NCI-H2081 (cell line): Measurements from ENCODE around the gene FBXL14.
A peak's percentile ranks its signal among the peaks of the same experiment; 100 is the strongest.

Experiments used
- DNase-seq, 2 experiments: peaks; one replicate each; lab custom pipeline; 2025; lab: John Stamatoyannopoulos, UW

Gene FBXL14, protein sequence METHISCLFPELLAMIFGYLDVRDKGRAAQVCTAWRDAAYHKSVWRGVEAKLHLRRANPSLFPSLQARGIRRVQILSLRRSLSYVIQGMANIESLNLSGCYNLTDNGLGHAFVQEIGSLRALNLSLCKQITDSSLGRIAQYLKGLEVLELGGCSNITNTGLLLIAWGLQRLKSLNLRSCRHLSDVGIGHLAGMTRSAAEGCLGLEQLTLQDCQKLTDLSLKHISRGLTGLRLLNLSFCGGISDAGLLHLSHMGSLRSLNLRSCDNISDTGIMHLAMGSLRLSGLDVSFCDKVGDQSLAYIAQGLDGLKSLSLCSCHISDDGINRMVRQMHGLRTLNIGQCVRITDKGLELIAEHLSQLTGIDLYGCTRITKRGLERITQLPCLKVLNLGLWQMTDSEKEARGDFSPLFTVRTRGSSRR

DNA sequence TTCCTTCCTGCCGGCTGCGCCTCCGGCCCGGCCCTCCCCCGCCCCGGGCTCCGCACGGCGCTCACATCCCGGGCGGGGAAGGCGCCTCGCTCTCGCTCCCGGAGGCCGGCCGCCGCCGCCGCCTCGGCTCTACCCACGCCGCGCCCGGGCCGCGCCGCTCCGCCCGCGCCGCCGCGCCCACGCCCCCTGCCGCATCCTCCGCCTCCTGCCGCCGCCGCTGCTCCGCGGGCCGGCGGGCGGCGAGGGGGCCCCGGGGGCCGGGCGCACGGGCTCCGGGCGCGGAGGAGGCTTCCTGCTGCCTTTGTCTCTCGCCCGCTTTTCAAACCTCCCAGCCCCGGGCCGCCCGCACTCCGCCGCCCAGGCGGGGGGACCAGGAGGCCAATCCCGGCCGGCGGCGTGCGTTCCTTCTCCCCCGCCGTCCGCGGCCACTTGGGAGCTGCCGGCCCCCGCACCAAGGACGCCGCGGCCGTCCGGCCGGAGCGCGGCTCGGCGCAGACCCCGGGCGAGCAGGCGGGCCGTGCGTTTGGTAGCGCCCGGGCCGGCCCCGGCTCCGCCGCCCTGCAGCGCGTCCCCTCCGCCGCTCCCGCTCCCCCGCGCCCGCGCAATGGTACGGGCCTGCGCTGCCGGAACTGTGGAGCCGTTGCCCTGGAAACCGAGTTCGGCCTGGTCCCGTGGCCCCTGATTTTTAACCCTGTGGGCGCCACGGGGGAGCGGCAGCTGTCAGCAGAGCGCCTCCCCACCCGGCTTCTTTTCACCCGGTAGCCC lies at the start of gene FBXL14:
Gene FBXL14, minus strand, starts transcription at position 321 of the 765 bp plus-strand sequence. CDS start 515 bp downstream, outside the sequence.
- DNase-seq: peak; percentile 86 to 95

DNA sequence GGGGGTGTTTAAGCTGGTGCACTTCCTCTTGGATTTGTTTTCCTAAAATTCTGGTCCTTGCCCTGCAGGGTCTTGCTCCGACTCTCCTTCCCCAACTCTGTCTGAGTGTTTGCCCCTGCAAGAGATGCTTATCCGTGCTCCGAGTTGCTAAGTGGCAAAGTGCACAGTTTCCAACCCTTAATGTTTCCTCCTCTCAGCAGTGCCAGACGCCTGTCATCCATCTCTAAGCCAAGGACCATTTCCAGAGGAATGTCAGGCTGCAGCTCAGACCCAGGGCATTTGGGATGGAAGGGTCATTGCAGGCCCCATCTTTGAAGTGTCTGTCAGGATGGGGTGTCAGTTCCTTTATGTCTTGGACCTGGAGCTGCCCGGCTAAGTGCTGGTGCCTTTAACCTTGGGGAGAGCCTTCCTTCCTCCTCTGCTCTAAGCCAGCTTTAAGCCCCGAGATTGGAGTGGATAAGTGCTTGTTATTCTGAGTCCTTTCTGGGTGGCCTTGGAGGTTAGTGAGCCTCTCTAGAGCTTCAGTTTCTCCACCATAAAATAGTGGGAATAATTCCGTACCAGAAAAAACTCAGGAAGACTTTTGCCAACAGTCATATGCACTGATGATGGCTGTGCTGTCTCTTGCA lies 49.6 kb upstream of the FBXL14 start:
- no peak for DNase-seq

DNA sequence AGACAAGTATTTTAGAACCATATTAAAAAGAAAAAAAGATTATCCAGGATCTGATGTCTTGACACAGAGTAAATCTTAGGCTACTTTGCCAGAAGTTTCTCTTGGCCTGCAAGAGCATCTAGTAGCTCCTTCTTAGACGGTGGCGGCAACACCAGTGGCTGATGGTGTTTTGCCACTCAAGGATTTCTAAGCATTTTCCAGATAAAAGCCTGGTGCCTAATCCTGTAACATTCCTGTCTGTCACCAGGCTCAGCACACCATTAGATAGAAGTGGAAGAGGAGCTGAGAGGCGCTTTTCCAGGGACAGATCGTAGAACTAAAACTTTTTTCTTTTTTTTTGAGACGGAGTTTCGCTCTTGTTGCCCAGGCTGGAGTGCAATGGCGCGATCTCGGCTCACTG lies 48.7 kb upstream of the FBXL14 start:
- DNase-seq: no peak

DNA sequence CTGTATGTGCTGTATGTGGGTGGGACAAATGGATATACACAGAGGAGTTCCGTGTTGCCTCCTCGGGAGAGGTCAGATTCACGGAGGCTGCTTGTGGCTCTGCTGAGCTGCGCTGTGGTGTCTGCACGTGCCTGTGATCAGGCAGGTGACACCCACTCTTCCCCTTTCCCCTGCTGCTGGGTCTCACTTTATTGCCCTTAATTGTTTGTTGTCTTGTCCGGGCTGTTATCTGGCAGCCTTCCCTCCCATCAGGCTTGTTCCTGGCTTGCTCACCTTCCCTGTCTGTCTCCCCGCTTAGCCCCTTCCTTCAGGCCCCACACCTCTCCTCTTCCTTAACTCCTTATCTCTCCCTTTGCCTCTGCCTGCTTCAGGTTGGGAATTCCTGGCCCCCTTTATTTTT lies 48.1 kb upstream of the FBXL14 start:
- peak; percentile 20 to 64 for DNase-seq

DNA sequence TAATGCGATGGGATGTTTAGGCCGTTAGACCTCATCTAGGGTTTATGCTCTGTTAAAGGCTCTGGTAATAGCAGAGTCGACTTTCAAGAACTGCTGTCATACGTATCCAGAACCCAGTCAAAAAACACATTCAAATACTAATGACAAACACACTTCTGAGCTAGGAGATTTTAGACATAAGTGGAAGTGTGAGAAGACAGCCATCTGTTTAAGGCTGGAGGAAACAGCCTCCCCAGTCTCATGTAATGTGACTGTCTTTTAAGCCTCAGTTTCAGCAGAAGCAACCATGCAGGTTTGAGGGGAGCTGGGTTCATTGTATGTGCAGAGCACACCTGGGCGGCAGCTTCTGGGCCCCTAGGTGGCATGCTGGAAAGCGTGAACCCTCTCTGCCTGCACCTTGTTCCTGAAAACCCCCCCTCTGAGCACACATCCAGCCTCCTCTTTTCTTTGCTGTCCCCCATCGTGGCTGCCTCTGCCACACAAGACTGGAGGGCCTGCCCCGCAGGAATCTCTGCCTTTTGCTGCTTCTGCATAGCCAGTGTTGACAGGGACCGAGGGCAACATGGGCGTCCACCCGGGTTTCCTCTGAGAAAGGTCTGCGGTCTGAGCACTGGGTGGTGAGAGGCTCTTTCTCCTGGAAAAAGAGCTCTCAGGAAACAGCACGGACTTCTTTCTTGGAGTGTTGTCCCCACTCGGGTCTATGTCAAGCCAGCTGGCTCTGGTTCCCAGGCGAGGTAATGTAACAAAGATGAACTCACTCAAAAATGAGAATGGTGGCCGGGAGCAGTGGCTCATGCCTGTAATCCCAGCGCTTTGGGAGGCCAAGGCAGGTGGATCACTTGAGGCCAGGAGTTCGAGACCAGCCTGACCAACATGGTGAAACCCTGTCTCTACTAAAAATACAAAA lies 46.2 kb upstream of the FBXL14 start:
- DNase-seq: peak; percentile 32 to 53

DNA sequence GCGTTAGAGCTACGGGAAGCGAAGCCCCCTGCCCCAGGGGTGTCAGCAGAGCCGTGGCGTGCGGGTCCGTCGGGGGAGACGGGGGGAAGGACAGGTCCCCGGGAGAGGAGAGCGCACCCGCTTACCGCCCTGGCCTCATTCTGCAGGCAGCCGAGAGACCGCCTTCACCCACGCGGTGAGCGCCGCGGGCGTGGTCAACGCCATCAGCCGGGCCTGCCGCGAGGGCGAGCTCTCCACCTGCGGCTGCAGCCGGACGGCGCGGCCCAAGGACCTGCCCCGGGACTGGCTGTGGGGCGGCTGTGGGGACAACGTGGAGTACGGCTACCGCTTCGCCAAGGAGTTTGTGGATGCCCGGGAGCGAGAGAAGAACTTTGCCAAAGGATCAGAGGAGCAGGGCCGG lies 45.2 kb upstream of the FBXL14 start:
- peak; percentile 41 to 67 for DNase-seq

DNA sequence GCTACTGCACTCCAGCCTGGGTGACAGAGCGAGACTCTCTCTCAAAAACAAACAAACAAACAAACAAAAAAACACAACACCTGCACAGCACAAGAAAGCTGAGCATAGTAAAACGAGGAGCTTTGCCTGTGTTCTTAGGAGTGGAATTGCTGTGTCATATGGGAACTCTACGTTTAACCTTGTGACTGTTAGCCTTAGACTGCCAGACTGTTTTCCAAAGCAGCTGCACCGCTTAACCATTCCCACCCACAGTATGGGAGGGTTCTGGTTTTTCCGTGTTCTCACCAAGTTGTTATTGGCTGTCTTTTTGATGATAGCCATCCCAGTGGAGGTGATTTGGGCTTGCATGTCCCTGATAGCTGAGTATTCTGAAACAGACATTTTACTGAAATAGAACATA lies 43.8 kb upstream of the FBXL14 start:
- no peak for DNase-seq

DNA sequence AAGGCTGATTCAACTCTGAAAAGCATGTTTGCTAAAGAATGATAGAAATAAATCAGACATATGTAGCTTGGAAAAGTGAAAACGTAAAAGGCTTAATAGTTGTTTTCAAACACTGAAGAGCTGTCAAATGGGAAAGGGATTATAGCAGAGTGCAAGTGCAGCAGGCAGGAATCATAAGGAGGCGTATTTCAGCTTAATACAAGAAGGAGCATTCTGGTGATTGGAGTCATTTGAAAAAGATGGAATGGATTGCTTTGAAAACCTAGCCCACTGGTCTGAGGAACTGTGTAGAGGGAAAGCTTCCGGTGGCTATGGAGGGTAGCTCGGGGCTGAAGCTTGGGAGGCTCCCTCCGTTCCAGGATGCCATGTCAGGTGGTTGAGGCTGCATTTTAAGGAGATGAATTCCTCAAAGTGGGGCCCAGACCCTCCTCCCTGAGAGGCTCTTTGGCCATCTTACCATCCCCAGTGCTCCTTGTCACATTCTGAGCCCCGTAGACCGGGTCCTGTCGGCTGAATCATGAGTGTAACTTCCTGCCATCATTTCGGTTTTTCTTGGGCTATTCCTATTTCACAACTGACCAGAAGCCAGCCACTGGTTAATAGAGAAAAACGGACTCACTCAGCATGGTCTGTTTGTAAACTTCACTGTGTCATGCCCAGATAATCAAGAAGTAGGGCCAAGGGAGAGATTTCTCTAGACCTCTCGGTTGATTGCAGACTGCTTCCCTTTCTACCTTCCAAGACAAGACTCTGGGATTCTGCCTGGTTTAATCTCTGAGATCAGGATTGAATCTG lies 41.1 kb upstream of the FBXL14 start:
- no peak for DNase-seq

DNA sequence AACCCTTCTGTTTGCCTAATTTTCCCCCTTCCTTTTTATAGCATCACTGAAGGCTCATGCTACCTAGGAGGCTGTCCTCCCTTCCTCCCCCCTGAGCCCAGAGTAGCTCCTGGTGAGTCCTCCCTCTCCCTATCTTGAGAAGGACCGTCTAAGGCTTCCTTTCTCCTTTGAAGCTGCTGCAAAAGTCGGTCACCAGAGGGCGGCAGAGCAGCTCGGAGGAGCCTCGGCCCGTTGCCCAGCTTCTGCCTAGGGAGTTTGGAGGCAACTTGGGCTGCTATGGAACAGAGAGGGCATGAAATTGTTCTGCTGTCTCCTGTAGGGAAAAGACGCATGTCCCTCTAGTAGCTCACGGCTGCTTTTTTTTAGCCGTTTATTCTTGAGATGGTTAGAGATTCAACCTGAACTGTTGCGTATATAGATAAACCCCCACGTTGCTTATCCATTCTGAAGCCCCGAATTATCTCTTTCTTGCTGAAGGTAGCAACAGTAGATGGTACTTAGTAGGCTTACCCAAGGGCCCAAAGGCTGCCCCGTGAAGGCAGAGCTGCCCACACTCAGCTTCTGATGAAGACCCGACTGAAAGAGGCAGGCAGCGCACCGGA lies 40.3 kb upstream of the FBXL14 start:
- peak; percentile 74 to 81 for DNase-seq

DNA sequence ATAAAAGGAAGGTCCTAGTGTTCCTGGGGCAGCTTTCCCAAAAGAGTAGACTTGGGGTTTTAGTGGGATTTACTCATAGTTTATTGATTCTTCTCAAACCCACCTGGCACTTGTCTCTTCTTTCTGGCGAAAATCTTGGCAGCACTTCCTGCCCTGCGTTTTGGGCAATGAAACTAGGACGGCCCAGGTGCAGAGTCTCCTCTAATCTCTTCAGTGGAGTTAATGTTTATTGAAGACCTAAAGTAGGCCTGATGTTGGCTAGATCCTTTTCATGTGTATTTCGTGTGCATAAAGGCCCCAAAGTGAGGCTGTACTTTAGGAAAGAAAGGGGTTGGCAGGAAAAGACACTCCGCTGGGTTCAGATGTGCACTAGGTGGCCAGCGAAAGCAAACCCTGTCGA lies 39.8 kb upstream of the FBXL14 start:
- DNase-seq: no peak

DNA sequence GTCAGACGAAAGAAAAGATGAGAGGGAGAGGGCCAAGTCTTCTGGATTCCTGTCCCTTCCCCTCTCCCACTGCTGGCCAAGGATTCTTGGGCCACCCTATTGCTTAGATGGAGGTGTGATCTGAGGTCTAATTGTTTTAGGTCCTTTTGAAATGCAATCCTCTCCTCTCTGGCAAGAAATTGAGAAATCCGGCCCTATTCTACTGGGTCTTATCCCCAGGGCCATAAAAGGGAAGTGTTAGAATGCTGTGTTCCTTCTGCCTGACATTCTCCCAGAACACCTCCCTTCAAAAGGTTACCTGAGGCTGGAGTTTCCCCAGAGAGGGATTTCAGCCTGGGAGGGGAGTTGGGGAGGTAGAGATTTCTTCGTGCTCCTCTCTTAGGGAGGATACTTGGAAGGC lies 39.1 kb upstream of the FBXL14 start:
- DNase-seq: no peak

DNA sequence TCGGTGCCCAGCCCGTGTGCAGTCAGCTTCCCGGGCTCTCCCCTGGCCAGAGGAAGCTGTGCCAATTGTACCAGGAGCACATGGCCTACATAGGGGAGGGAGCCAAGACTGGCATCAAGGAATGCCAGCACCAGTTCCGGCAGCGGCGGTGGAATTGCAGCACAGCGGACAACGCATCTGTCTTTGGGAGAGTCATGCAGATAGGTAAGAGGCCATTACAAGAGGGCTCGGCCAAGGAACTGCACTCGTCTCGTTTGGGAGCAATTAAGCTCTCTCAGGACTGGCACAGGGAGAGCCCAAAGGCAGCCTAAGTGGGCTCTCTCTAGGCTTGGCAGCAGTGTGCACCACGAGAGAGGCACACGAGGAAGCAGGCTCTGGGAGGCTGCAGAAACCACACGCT lies 38.3 kb upstream of the FBXL14 start:
- DNase-seq: no peak

DNA sequence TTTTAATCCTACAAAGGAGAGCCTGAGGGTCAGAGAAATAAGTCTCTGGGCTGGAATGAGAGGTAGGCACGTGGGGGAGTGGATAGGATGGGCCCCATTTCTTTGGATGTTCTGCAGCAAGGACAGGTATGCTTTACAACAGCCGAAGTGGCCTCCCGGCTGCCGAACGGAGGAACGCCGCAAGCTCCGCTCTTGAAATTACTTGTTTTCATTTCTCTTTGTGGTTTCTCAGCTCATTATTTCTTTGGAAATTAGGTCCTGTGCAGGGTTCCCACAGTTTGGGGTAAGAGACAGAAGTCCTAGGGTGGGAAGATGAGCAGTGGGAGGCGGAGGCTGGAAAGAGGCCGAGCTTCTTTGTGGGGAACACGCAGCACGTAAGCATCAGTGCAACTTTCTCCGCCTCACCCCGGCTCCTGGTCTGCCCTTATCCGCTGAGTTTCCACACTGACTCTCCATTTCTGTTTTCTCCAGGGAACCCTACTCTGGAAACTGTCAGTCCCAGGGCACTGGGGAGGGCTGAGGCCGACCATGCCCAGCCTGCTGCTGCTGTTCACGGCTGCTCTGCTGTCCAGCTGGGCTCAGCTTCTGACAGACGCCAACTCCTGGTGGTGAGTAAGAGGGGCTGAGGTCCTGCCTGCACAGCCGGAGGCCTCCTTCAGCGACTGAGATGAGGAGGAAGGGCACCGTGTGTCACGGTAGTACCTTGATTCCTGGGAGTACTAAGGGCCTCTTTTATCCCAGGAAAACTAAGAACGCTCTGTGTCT lies 36.6 kb upstream of the FBXL14 start:
- no peak for DNase-seq

DNA sequence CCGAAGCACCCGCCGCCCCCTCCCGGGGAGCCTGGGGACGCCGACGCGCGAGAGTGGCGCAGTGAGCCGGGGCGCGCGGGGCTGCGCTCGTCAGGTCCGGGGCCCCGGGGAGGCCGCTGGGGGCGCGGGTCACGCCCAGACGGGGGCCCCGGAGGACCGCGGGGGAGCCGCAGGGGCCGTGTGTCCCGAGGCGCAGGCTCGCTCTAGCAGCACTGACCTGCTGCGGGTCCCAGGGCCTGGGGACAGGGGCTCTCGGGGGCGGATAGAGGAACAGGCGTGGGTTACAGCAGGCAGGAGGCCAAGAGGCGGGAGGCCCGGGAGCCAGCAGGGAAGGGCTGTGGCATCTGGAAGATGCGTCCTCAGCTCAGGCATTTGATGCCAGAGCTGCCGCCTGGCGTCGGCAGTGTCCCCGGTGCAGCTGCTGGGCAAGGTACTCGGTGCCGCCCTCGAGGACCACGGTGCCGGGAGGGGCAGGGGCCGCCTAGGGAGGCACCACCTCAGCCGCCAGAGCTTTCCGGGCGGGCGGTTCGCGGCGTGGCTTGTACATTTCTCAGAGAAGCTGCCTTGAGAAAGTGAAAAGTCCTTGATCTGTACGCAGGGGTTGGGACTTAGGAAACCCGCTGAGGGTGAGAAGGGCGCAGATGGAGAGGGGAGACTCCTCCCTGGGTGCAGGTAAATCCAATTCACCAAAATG lies 35.9 kb upstream of the FBXL14 start:
- DNase-seq: peak; percentile 48 to 64

DNA sequence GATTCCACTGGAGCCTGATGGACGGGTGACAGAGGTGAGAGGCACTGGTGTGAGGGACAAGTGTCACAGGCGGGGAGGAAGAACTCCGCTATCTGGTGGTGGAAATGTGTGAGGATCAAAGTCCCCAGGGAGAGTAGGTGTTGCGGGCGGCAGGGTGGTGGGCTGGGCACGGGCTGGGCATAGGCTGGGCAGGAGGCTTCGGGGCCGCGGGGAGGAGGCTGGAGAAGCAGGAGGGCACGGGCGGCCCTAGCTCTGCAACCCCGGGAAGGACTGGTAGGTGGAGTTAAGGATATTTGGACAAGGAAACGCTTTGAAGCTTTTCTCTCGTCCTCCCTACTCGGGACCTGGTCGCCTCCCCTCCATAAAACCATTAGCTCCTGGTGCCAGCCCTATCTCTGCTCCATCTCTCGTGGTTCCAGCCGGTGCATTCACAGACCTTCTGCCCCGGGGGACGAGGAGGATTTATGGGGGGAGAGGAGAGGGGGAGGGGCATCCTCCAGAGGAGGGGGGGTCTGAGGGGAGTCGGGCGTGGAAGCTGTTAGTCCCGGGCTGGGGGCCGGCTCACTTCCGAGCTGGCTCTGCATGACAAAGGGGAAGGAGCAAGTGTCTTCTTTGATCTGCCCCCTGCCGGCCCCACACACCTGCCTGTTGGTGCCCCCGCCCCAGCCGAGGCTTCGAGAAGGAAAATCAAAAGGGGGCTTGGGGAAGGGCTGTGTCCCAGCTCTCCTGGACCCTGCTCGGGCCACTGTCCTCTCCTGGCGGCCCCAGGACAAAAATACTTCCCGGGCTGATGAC lies 35.2 kb upstream of the FBXL14 start:
- peak; percentile 18 to 28 for DNase-seq

DNA sequence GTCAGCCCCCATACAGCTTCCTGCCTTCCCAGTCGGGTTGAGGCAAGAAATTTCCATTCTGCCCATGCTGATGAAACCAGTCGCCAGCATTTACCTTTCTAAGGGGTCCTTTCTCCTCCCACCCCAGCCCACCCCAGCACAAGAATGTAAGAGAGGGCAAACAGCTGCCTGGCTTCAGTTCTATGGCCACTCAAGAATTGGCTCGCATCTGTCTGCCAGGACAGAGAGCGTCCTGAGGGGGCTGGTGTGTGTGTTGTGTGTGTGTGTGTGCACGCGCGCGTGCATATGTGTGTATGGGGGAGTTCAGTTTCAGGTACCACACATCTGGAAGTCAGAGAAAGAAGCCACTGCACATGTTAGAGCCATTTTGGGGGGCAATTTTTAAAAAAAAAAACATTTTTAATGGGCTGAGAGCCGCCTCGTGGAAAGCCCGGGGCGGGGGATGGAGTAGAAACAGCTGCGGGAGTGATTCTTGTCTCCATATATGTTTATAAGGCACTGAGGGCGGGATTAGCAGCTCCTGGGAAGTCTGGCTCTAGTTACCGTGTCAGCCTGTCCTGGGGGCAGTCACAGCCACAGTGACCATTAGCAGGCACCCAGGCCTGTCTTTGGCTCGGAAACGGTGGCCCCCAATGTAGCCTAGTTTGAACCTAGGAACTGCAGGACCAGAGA lies 34.4 kb upstream of the FBXL14 start, which contains the start of gene WNT5B:
Gene WNT5B, plus strand, starts transcription at position 566 of the 672 bp plus-strand sequence. CDS start 2,124 bp downstream, outside the sequence.
- no peak for DNase-seq

DNA sequence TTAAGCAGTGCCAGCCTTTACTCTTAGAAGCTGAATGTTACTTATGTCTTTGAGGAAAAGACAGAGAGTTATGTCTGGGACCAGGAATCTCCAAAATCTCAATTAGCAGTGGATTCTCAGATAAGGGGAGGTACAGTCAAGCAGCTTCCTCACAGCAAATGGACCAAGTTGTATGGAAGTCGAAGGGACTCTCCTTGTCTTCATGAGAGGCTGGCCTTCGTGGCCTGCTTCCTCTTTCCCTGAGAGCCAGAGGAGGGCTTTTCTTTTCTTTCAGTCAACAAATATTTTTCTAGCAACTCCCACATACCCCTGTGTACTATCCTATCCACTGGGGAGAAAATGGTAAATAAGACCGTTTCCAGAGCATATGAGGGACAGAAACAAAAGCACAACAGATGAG lies 28.0 kb upstream of the FBXL14 start:
- no peak for DNase-seq

DNA sequence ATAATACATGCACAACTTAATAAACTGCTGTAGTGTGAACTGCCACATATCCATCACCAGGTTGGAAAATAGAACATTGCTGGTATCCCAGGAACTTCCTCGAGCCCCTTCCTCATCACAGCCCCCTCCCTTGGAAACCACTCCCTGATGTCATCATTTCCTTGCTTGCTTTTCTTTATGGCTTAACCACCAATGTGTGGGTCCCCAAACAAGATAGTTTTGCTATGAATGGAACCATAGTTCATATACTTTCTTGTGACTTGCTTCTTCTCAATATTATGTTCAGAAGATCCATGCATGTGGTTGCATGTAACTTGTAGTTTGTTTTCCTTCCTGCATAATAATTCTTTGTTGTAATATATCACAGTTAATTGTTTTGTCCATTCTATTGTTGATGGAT lies 25.7 kb upstream of the FBXL14 start:
- no peak for DNase-seq
